CD4-positive, CD25-positive, alpha-beta regulatory T cell (primary cell): ENCODE results near the gene AGFG1. TPM values are rescaled to one million over a fixed set of nuclear protein-coding genes. Genes with fewer than 3 reads are reported as not detected.
"Not testable (repeated sequence)": the region's sequence is repeated elsewhere in the genome, so short reads cannot be mapped to it uniquely, and the experiment has no call there.

ENCODE experiments used
- ATAC-seq, 2 donors: fragments of 150-1000 bp; cut with Tn5 transposase; one replicate each; pipeline ENCODE4 v1.10.0; 2021; ENCODE audit warnings: low read depth in 2 of 2, moderate number of reproducible peaks in 2 of 2, moderate library complexity in 1 of 2
- DNase-seq, 3 donors: peaks; one replicate each; pipeline versions ENCODE4 v3.0.0 to v3.0.0-alpha.2; 2012 to 2022; ENCODE audit warnings: mixed read lengths in 1 of 3
- H3K27ac ChIP-seq: one replicate; pipeline ENCODE4 v1.7.0; 2013; ENCODE audit warnings: mild to moderate bottlenecking, low read length; ENCODE audit not compliant: insufficient read depth, poor library complexity, severe bottlenecking
- H3K27me3 ChIP-seq: one replicate; pipeline ENCODE4 v1.7.0; 2013; ENCODE audit warnings: low read length; ENCODE audit not compliant: control insufficient read depth, insufficient read depth
- H3K36me3 ChIP-seq: one replicate; pipeline ENCODE4 v1.7.0; 2013; ENCODE audit warnings: mild to moderate bottlenecking, low read length, moderate library complexity; ENCODE audit not compliant: control insufficient read depth, insufficient read depth
- H3K4me1 ChIP-seq: 2 replicates; pipeline ENCODE4 v1.7.0; 2013; ENCODE audit warnings: mild to moderate bottlenecking, low read length; ENCODE audit not compliant: insufficient read depth, control insufficient read depth, poor library complexity, severe bottlenecking
- H3K4me3 ChIP-seq: one replicate; pipeline ENCODE4 v1.7.0; 2013; ENCODE audit warnings: low read depth, mild to moderate bottlenecking, low read length, moderate library complexity
- H3K9me3 ChIP-seq, 2 experiments: 1 replicate in 1 of 2; 2 replicates in 1 of 2; pipeline ENCODE4 v1.7.0; 2013; ENCODE audit warnings: low read length in 2 of 2, mild to moderate bottlenecking in 1 of 2, moderate library complexity in 1 of 2; ENCODE audit not compliant: control insufficient read depth in 2 of 2
- H3K27ac Mint-ChIP-seq, 3 donors: one replicate each; pipeline ENCODE4 v1.8.0; 2020 to 2022; ENCODE audit warnings: mild to moderate bottlenecking in 3 of 3, mixed read lengths in 3 of 3, moderate library complexity in 2 of 3
- H3K27me3 Mint-ChIP-seq: one replicate; pipeline ENCODE4 v1.8.0; 2022; ENCODE audit warnings: mild to moderate bottlenecking, mixed read lengths
- H3K36me3 Mint-ChIP-seq: one replicate; pipeline ENCODE4 v1.8.0; 2020; ENCODE audit warnings: mixed read lengths
- H3K4me1 Mint-ChIP-seq, 4 donors: one replicate each; pipeline ENCODE4 v1.8.0; 2020 to 2022; ENCODE audit warnings: mixed read lengths in 4 of 4, mild to moderate bottlenecking in 1 of 4
- H3K4me3 Mint-ChIP-seq, 4 donors: one replicate each; pipeline ENCODE4 v1.8.0; 2020 to 2022; ENCODE audit warnings: mild to moderate bottlenecking in 4 of 4, mixed read lengths in 4 of 4, moderate library complexity in 3 of 4
- H3K9me3 Mint-ChIP-seq, 7 donors: one replicate each; pipeline ENCODE4 v1.8.0; 2020 to 2022; ENCODE audit warnings: mixed read lengths in 7 of 7, mild to moderate bottlenecking in 3 of 7, moderate library complexity in 2 of 7
- polyA plus RNA-seq, 4 donors: library from polyadenylated mRNA; unstranded; fragments of 300-500 nt; fragmentation: Illumina TruSeq; gene quantifications; one replicate each; pipeline ENCODE4 v1.2.3, GENCODE V29; 2021
- total RNA-seq: library from RNA; stranded (reverse); gene quantifications from one replicate; pipeline ENCODE4 v1.2.3, GENCODE V29; 2022

AGFG1 gene
- total and polyA plus RNA-seq, 5 donors from 2014 or later = 14.9 to 64.0 (median 24.7) TPM

- Histone ChIP-seq H3K9me3 (no peaks in the 10 kb centered on the region), H3K4me1 (no peaks in the 10 kb centered on the region), H3K4me3 (no peak overlapping the region), H3K36me3 (peaks cover 53% of the 10 kb centered on the region), H3K27me3 (no peaks in the 10 kb centered on the region), H3K27ac (no peak overlapping the region)
- Mint-ChIP-seq H3K36me3 (peaks cover 63% of the 10 kb centered on the region), H3K27ac (no peak overlapping the region), H3K27me3 (no peaks in the 10 kb centered on the region), H3K9me3 (peaks cover 0 to 20% (median 2%) of the 10 kb centered on the region in 7 donors), H3K4me3 (no peak overlapping the region), H3K4me1 (peaks cover 4 to 16% (median 13%) of the 10 kb centered on the region in 4 donors)
- DNase-seq = no peak
- ATAC-seq = no peak
Measured at GRCh38 chr2:227539465-227539956, 67.6 kb downstream of the AGFG1 start.

GRCh38 chr2:227540352-227540751 is 68.4 kb downstream of the AGFG1 start:
- H3K27ac ChIP-seq, ATAC-seq, H3K27ac Mint-ChIP-seq, H3K4me3 Mint-ChIP-seq, H3K4me3 ChIP-seq, H3K9me3 ChIP-seq, H3K4me1 ChIP-seq, H3K27me3 Mint-ChIP-seq, H3K27me3 ChIP-seq, DNase-seq: not testable (repeated sequence)
- Mint-ChIP-seq H3K36me3 (peaks cover 72% of the 10 kb centered on the region), H3K4me1 (peaks cover 4 to 21% (median 16%) of the 10 kb centered on the region in 4 donors), H3K9me3 (peaks cover 0 to 20% (median 2%) of the 10 kb centered on the region in 7 donors)
- peaks cover 47% of the 10 kb centered on the region for H3K36me3 ChIP-seq

- Mint-ChIP-seq H3K4me3 (no peak overlapping the region), H3K27ac (no peak overlapping the region), H3K9me3 (peaks cover 0 to 10% (median 0%) of the 10 kb centered on the region in 7 donors), H3K36me3 (peaks cover 49% of the 10 kb centered on the region), H3K4me1 (peaks cover 4 to 23% (median 17%) of the 10 kb centered on the region in 4 donors), H3K27me3 (no peaks in the 10 kb centered on the region)
- Histone ChIP-seq H3K4me1 (no peaks in the 10 kb centered on the region), H3K36me3 (peaks cover 21% of the 10 kb centered on the region), H3K27ac (no peak overlapping the region), H3K9me3 (no peaks in the 10 kb centered on the region), H3K27me3 (no peaks in the 10 kb centered on the region), H3K4me3 (no peak overlapping the region)
- DNase-seq (peak in 1 of 3 donors; percentile 32), ATAC-seq (no peak)
Measured at GRCh38 chr2:227545990-227546389, 74.0 kb downstream of the AGFG1 start.

- H3K36me3 Mint-ChIP-seq = peaks cover 37% of the 10 kb centered on the region
- H3K27ac Mint-ChIP-seq = peak overlapping the region in 1 of 3 donors; percentile 47
- no peaks in the 10 kb centered on the region for H3K9me3 Mint-ChIP-seq
Measured at GRCh38 chr2:227551836-227552235, 79.9 kb downstream of the AGFG1 start.

GRCh38 chr2:227562581-227562980 is 90.6 kb downstream of the AGFG1 start:
- Histone ChIP-seq H3K27ac (no peak overlapping the region), H3K4me3 (no peak overlapping the region), H3K36me3 (peaks cover 5% of the 10 kb centered on the region), H3K4me1 (no peaks in the 10 kb centered on the region), H3K27me3 (no peaks in the 10 kb centered on the region), H3K9me3 (no peaks in the 10 kb centered on the region)
- Mint-ChIP-seq H3K4me3 (no peak overlapping the region), H3K9me3 (no peaks in the 10 kb centered on the region), H3K27ac (no peak overlapping the region), H3K36me3 (peaks cover 5% of the 10 kb centered on the region), H3K27me3 (no peaks in the 10 kb centered on the region), H3K4me1 (peaks cover 0 to 11% (median under 1%) of the 10 kb centered on the region in 4 donors)
- ATAC-seq (no peak), DNase-seq (no peak)

More at GRCh38 chr2:227551836-227552235, 79.9 kb downstream of the AGFG1 start:
- H3K36me3 ChIP-seq = peaks cover 44% of the 10 kb centered on the region
- H3K27me3 ChIP-seq = no peaks in the 10 kb centered on the region
- Mint-ChIP-seq H3K27me3 (no peaks in the 10 kb centered on the region), H3K4me1 (peaks cover 0 to 8% (median 2%) of the 10 kb centered on the region in 4 donors), H3K4me3 (no peak overlapping the region)
- no peaks in the 10 kb centered on the region for H3K9me3 ChIP-seq
- no peak for DNase-seq
- no peak overlapping the region for H3K27ac ChIP-seq
- no peak overlapping the region for H3K4me3 ChIP-seq
- H3K4me1 ChIP-seq = no peaks in the 10 kb centered on the region
- ATAC-seq = no peak

GRCh38 chr2:227565080-227565479 is 93.1 kb downstream of the AGFG1 start:
- Mint-ChIP-seq H3K36me3 (peaks cover 5% of the 10 kb centered on the region), H3K4me1 (peaks cover 0 to 8% (median 1%) of the 10 kb centered on the region in 4 donors), H3K27ac (peak overlapping the region in 2 of 3 donors; percentile 5 to 43), H3K9me3 (no peaks in the 10 kb centered on the region), H3K27me3 (no peaks in the 10 kb centered on the region), H3K4me3 (no peak overlapping the region)
- H3K9me3 ChIP-seq = no peaks in the 10 kb centered on the region
- no peaks in the 10 kb centered on the region for H3K27me3 ChIP-seq
- H3K36me3 ChIP-seq = no peaks in the 10 kb centered on the region
- H3K4me3 ChIP-seq = no peak overlapping the region
- no peak for DNase-seq
- ATAC-seq = no peak
- H3K27ac ChIP-seq = no peak overlapping the region
- H3K4me1 ChIP-seq = no peaks in the 10 kb centered on the region

- no peaks in the 10 kb centered on the region for H3K27me3 ChIP-seq
- no peaks in the 10 kb centered on the region for H3K9me3 ChIP-seq
- H3K36me3 ChIP-seq = no peaks in the 10 kb centered on the region
- H3K4me1 Mint-ChIP-seq = peaks cover 0 to 8% (median 3%) of the 10 kb centered on the region in 4 donors
- H3K27ac Mint-ChIP-seq = peak overlapping the region in 1 of 3 donors; percentile 29
- no peak overlapping the region for H3K4me3 Mint-ChIP-seq
- peaks cover 5% of the 10 kb centered on the region for H3K36me3 Mint-ChIP-seq
- DNase-seq (no peak), ATAC-seq (no peak)
- H3K4me3 ChIP-seq = no peak overlapping the region
- no peaks in the 10 kb centered on the region for H3K27me3 Mint-ChIP-seq
- no peaks in the 10 kb centered on the region for H3K4me1 ChIP-seq
- no peak overlapping the region for H3K27ac ChIP-seq
- no peaks in the 10 kb centered on the region for H3K9me3 Mint-ChIP-seq
Measured at GRCh38 chr2:227566012-227566411, 94.1 kb downstream of the AGFG1 start.

- Mint-ChIP-seq H3K4me3 (no peak overlapping the region), H3K27ac (no peak overlapping the region), H3K9me3 (peaks cover 0 to 2% (median 0%) of the 10 kb centered on the region in 7 donors), H3K27me3 (no peaks in the 10 kb centered on the region), H3K36me3 (no peaks in the 10 kb centered on the region), H3K4me1 (peaks cover 0 to 10% (median 4%) of the 10 kb centered on the region in 4 donors)
- H3K9me3 ChIP-seq = no peaks in the 10 kb centered on the region
- H3K4me1 ChIP-seq = no peaks in the 10 kb centered on the region
- ATAC-seq (no peak), DNase-seq (no peak)
- H3K36me3 ChIP-seq = no peaks in the 10 kb centered on the region
- no peak overlapping the region for H3K4me3 ChIP-seq
- no peak overlapping the region for H3K27ac ChIP-seq
- no peaks in the 10 kb centered on the region for H3K27me3 ChIP-seq
Measured at GRCh38 chr2:227568852-227569169, 96.9 kb downstream of the AGFG1 start.
